HL-60 (cell line): Measurements from ENCODE around the gene LRRC51.

Experiments
- DNase-seq, 2 experiments: peaks; one replicate each; pipeline ENCODE4 v3.0.0-alpha.2; 2010 to 2020; ENCODE audit warnings: low read depth in 1 of 2, low spot score in 1 of 2
- H3K27ac ChIP-seq: fragments of 250-450 bp; sonication (Bioruptor Pico); replicated peaks from 2 replicates; pipeline ENCODE4 v1.5.1; 2020; ENCODE audit warnings: mild to moderate bottlenecking, moderate library complexity
- H3K27me3 ChIP-seq: fragments of 250-450 bp; sonication (Bioruptor Pico); 2 replicates; pipeline ENCODE4 v1.5.1; 2021; ENCODE audit warnings: mild to moderate bottlenecking, moderate library complexity; ENCODE audit not compliant: insufficient read depth, poor library complexity, severe bottlenecking
- H3K4me3 ChIP-seq: replicated peaks from 2 replicates; pipeline ENCODE4 v1.5.1; 2011; ENCODE audit warnings: mild to moderate bottlenecking, control low read depth, low read length; ENCODE audit not compliant: insufficient read depth
- CTCF ChIP-seq: IDR thresholded peaks from one replicate; pipeline ENCODE4 v1.5.1; 2011; ENCODE audit warnings: low read length, control low read depth, inconsistent platforms; ENCODE audit not compliant: insufficient read depth
- GABPA ChIP-seq: IDR thresholded peaks from 2 replicates; pipeline ENCODE4 v1.6.1; 2012; ENCODE audit warnings: low read depth
- POLR2AphosphoS5 ChIP-seq: IDR thresholded peaks from 2 replicates; pipeline ENCODE4 v1.6.1; 2012; ENCODE audit warnings: low read depth
- SPI1 ChIP-seq: IDR thresholded peaks from 2 replicates; pipeline ENCODE4 v1.6.1; 2012; ENCODE audit warnings: low read depth, mild to moderate bottlenecking, borderline replicate concordance
- TF ChIP-seq, protein P1 (sequence below): IDR thresholded peaks from 2 replicates; pipeline ENCODE4 v1.6.1; 2012; ENCODE audit warnings: low read depth; ENCODE audit not compliant: insufficient replicate concordance

Gene LRRC51

GRCh38 chr11:72061739-72062396 lies 18.8 kb upstream of the LRRC51 start:
- no peaks in the 10 kb centered on the region for H3K27me3 ChIP-seq
- H3K4me3 ChIP-seq = no peak overlapping the region
- no peak overlapping the region for H3K27ac ChIP-seq
- DNase-seq = no peak
- TF ChIP-seq CTCF (no peak), POLR2AphosphoS5 (no peak), GABPA (no peak), SPI1 (no peak)
- TF ChIP-seq, protein P1, sequence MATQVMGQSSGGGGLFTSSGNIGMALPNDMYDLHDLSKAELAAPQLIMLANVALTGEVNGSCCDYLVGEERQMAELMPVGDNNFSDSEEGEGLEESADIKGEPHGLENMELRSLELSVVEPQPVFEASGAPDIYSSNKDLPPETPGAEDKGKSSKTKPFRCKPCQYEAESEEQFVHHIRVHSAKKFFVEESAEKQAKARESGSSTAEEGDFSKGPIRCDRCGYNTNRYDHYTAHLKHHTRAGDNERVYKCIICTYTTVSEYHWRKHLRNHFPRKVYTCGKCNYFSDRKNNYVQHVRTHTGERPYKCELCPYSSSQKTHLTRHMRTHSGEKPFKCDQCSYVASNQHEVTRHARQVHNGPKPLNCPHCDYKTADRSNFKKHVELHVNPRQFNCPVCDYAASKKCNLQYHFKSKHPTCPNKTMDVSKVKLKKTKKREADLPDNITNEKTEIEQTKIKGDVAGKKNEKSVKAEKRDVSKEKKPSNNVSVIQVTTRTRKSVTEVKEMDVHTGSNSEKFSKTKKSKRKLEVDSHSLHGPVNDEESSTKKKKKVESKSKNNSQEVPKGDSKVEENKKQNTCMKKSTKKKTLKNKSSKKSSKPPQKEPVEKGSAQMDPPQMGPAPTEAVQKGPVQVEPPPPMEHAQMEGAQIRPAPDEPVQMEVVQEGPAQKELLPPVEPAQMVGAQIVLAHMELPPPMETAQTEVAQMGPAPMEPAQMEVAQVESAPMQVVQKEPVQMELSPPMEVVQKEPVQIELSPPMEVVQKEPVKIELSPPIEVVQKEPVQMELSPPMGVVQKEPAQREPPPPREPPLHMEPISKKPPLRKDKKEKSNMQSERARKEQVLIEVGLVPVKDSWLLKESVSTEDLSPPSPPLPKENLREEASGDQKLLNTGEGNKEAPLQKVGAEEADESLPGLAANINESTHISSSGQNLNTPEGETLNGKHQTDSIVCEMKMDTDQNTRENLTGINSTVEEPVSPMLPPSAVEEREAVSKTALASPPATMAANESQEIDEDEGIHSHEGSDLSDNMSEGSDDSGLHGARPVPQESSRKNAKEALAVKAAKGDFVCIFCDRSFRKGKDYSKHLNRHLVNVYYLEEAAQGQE = no peak

DNA sequence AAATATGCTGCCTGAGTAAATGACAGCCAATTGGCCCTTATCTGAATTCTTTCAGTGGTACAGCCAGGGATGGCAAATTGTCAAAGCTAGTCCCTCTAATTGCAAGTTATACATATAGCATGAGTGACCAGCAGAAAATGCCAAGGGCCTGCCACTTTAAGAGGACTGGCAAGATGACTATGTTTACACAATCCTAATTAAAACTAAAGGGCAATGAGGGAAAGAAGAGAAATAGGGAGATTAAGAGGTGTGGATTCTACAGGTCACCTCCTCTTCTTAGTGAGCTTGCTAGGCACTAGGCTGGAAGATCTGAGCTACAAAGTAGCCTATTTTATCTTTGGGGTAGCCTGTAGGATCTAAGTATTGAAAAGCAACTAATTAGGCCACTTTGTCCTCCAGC lies 13.8 kb upstream of the LRRC51 start:
- TF ChIP-seq, protein P1 = no peak
- TF ChIP-seq CTCF = no peak
- no peak for DNase-seq
- no peak overlapping the region for H3K4me3 ChIP-seq
- H3K27me3 ChIP-seq = no peaks in the 10 kb centered on the region
- H3K27ac ChIP-seq = no peak overlapping the region

DNA sequence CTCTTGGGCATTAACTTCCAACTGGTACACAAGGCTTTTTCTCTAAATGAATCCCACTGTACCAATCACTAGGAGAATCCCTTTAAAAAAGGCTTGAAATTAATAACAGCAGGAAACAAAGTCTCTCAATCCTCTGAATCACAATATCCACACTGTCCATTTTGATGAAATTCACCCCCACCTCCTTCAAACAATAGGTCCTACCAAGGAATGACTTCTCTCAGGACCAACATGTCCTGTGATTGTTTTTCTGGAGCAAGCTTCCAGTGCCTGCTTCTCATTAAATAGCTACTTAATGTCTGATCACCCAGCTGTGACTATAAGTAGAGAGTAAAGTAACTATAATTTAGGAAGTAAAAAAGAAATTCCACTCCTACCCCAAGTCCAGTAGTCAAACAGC lies 13.4 kb upstream of the LRRC51 start:
- H3K4me3 ChIP-seq = no peak overlapping the region
- no peak overlapping the region for H3K27ac ChIP-seq

More for the DNA sequence above, 13.4 kb upstream of the LRRC51 start:
- TF ChIP-seq SPI1 (no peak), POLR2AphosphoS5 (no peak), GABPA (no peak), CTCF (no peak)
- TF ChIP-seq, protein P1 = no peak
- no peaks in the 10 kb centered on the region for H3K27me3 ChIP-seq
- no peak for DNase-seq
